ENCODE measurements around the gene RASA4B.

RASA4B gene

DNA sequence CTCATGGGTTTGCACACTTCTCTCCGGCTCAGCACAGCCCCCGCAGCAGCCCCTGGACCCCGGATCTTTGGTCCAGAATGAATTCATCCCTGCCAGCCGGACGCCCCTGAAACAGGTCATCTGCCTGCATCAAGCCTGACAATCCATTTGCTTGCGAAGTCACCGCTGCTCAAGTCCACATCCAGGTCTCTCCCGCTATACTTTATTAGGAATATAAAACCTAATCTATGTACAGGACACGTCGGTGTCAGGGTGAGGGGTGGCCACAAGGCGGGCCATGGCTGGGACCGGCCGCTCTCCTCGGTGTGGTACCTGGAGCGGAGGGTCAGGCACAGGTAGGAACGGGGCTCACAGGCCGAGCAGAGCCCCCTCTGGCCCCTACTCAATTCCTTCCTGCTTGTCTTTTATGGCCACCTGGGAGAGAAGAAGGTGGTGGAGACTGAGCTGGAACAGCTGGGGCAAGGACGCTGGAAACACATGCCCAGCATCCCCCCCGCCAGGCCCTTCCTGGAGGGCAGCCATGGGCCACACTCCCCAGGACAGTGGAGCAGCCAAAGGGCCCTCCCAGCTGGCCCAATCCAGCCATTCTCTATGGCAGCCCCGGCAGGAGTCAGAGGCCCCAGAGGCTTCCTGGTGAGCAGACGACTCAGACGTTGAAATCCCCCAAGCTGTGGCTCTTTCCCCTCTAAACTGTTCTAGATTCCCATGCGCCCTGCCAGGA lies 44.1 kb downstream of the RASA4B start:
- Mint-ChIP-seq H3K9me3 (no peaks in the 10 kb centered on the region), H3K4me1 (no peaks in the 10 kb centered on the region), H3K27ac (no peak overlapping the region), H3K4me3 (no peak overlapping the region), H3K27me3 (ENCODE audit: low read depth) (no peaks in the 10 kb centered on the region), H3K36me3 (ENCODE audit: low read depth) (peaks cover 9% of the 10 kb centered on the region)
- TF ChIP-seq, protein P1, sequence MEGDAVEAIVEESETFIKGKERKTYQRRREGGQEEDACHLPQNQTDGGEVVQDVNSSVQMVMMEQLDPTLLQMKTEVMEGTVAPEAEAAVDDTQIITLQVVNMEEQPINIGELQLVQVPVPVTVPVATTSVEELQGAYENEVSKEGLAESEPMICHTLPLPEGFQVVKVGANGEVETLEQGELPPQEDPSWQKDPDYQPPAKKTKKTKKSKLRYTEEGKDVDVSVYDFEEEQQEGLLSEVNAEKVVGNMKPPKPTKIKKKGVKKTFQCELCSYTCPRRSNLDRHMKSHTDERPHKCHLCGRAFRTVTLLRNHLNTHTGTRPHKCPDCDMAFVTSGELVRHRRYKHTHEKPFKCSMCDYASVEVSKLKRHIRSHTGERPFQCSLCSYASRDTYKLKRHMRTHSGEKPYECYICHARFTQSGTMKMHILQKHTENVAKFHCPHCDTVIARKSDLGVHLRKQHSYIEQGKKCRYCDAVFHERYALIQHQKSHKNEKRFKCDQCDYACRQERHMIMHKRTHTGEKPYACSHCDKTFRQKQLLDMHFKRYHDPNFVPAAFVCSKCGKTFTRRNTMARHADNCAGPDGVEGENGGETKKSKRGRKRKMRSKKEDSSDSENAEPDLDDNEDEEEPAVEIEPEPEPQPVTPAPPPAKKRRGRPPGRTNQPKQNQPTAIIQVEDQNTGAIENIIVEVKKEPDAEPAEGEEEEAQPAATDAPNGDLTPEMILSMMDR (IDR thresholded peaks at IDR 0.05; ENCODE audit: unreplicated experiment in 3 of 3) = no peak

DNA sequence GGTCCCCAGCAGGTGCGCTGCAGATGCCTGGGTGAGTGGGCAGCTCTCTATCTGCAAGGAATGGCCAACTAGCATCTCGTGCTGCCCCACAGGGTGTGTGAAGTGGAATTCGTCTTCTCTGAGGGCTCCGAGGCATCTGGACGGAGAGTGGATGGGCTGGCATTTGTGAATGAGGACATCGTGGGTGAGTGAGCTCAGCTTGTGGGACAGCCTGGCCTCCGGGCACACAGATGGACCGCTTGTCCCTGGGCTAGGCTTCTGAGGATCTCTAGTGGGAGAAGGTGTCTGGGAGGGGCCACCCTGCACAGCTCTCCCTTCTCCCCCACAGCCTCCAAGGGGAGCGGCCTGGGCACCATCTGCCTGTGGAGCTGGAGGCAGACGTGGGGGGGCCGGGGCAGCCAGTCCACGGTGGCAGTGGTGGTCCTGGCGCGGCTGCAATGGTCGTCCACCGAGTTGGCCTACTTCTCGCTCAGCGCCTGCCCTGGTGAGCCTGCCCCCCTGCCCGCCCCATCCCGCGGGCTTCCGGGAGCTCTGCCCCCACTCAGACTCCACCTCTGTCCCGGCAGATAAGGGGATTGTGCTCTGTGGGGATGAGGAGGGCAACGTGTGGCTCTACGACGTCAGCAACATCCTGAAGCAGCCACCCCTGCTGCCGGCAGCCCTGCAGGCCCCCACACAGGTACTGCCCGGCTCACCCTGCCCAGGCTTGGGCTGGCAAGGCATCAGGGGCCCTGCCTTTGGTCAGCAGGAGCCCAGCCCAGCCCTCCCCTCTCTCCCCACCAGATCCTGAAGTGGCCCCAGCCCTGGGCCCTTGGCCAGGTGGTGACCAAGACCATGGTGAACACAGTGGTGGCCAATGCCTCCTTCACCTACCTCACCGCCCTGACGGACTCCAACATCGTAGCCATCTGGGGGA lies 45.2 kb downstream of the RASA4B start:
- no peaks in the 10 kb centered on the region for H3K4me1 Mint-ChIP-seq
- H3K27ac Mint-ChIP-seq = no peak overlapping the region
- TF ChIP-seq, protein P1 (IDR thresholded peaks at IDR 0.05; ENCODE audit: unreplicated experiment in 3 of 3) = no peak
- H3K9me3 Mint-ChIP-seq = no peaks in the 10 kb centered on the region
- H3K36me3 Mint-ChIP-seq (ENCODE audit: low read depth) = peaks cover 9% of the 10 kb centered on the region
- no peak overlapping the region for H3K4me3 Mint-ChIP-seq
- H3K27me3 Mint-ChIP-seq (ENCODE audit: low read depth) = no peaks in the 10 kb centered on the region

DNA sequence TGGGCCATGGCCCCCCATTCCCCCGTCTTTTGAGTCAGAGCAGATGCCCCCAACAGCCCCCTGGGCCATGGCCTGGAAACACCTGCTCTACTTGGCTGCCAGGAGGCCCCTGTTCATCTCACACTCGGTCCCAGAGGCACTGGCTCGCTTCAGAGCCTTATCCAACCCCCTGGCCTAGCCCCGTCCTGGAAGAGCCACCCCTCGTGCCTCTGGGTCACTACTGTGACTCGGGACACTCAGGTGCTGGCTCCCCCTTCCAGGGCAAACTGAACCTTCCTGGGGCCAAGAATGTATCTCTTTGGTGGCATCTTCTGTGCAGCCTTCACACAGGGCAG lies 45.8 kb downstream of the RASA4B start:
- peaks cover 9% of the 10 kb centered on the region for H3K36me3 Mint-ChIP-seq (ENCODE audit: low read depth)
- no peak overlapping the region for H3K27ac Mint-ChIP-seq
- H3K4me1 Mint-ChIP-seq = no peaks in the 10 kb centered on the region

DNA sequence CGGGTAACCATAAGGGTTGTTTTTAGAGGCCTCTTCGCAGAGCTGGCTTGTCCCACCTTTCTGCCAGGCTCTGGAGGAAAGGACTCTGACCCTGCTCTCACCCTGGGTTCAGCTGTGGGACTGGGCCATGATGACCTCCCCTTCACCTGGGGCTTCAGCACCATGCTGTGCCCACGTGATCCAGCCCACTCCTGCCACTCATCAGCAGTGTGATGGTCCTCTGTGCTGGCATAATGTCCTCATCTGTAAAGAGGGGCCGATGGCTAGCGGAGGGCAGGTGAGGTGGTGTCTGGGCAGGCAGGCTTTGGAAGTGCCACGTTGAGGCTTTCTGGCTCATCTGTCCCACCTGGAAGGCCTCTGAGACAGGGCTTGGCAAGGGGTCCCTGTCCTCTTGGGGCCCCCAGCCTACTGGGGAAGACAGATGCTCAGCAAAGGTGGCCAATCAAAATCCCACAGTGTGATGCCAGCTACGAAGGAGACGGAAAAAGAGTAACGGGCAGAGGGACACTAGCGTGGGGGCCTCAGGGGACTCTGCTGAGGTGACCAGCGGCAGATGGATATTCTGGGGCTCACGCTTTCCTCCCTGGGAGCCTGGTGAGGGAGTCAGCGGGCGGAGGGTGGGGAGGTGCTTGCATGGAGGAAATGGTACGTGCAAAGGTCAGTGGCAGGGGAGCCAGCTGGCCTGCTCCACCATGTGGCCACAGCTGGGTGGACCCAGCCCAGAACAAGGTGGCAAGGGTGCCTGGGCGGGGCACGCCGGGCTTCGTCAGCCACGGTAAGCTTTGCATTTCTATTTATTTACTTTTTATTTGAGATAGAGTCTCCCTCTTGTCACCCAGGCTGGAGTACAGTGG lies 47.4 kb downstream of the RASA4B start:
- H3K4me1 Mint-ChIP-seq = no peaks in the 10 kb centered on the region

More for the DNA sequence above, 45.8 kb downstream of the RASA4B start:
- Mint-ChIP-seq H3K4me3 (no peak overlapping the region), H3K9me3 (no peaks in the 10 kb centered on the region), H3K27me3 (ENCODE audit: low read depth) (no peaks in the 10 kb centered on the region)
- TF ChIP-seq, protein P1 (IDR thresholded peaks at IDR 0.05; ENCODE audit: unreplicated experiment in 3 of 3) = no peak

DNA sequence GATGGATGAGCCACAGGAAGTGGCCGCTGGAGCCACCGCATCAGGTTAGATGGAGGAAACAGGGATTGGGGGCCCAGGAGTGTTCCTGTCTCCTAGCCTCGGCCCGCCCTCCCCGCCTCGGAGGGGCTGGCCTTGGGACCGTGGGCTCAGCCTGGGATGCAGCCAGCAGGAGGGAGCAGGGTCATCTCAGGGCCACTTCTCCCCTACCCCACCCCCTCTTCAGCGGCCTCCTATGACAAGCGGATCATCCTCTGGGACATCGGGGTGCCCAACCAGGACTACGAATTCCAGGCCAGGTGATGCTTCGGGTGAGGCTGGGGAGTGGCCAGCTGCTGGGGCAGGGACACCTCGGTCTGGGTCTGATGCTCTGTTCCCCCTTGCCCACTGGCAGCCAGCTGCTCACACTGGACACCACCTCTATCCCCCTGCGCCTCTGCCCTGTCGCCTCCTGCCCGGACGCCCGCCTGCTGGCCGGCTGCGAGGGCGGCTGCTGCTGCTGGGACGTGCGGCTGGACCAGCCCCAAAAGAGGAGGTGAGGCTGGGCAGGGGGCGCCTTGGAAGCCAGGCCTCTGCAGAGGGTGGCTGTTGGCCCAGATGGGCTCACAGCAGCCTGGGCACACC lies 48.1 kb downstream of the RASA4B start:
- H3K27me3 Mint-ChIP-seq (ENCODE audit: low read depth) = no peaks in the 10 kb centered on the region
- peaks cover 9% of the 10 kb centered on the region for H3K36me3 Mint-ChIP-seq (ENCODE audit: low read depth)
- H3K4me3 Mint-ChIP-seq = no peak overlapping the region
- H3K9me3 Mint-ChIP-seq = no peaks in the 10 kb centered on the region
- H3K4me1 Mint-ChIP-seq = no peaks in the 10 kb centered on the region
- H3K27ac Mint-ChIP-seq = no peak overlapping the region
- TF ChIP-seq, protein P1 (IDR thresholded peaks at IDR 0.05; ENCODE audit: unreplicated experiment in 3 of 3) = no peak

More for the DNA sequence above, 47.4 kb downstream of the RASA4B start:
- H3K36me3 Mint-ChIP-seq (ENCODE audit: low read depth) = peaks cover 9% of the 10 kb centered on the region
- H3K27me3 Mint-ChIP-seq (ENCODE audit: low read depth) = no peaks in the 10 kb centered on the region
- H3K27ac Mint-ChIP-seq = no peak overlapping the region
- no peak overlapping the region for H3K4me3 Mint-ChIP-seq
- H3K9me3 Mint-ChIP-seq = no peaks in the 10 kb centered on the region
- TF ChIP-seq, protein P1 (IDR thresholded peaks at IDR 0.05; ENCODE audit: unreplicated experiment in 3 of 3) = no peak

Data from nephron (organoid).